ENCODE measurements around the gene PANK4. TPM values are rescaled to one million over a fixed set of nuclear protein-coding genes. Genes with fewer than 3 reads are reported as not detected.

Gene PANK4
- total RNA-seq, 2 experiments from 2014 or later = 42.9 to 47.0 TPM

GRCh38 chr1:2564006-2564814, 37.8 kb upstream of the PANK4 start:
- Mint-ChIP-seq H3K9me3 (no peaks in the 10 kb centered on the region), H3K4me1 (ENCODE audit: low read depth) (peaks cover 5% of the 10 kb centered on the region), H3K4me3 (no peak overlapping the region), H3K36me3 (ENCODE audit: low read depth) (peaks cover 20% of the 10 kb centered on the region), H3K27me3 (no peaks in the 10 kb centered on the region), H3K27ac (peak overlapping the region; percentile 33)
- ATAC-seq (ENCODE audit: poor library complexity) = no peak
- peaks cover 43% of the 10 kb centered on the region for H3K36me3 ChIP-seq (ENCODE audit: insufficient read depth, low read length)
- DNase-seq = no peak
- H3K4me1 ChIP-seq (ENCODE audit: insufficient read depth, low read length) = peaks cover 22% of the 10 kb centered on the region
- TF ChIP-seq CTCF (IDR thresholded peaks at IDR 0.05) = no peak
- POLR2A ChIA-PET = interaction anchor here (1.0 to 3.0 kb wide), 3 partner anchors 8 to 148 kb away, joined by 3 to 20 read pairs (median 7); partner anchors contain the start of gene TNFRSF14
- peak overlapping the region in 1 of 2 donors; percentile 21 for H3K27ac ChIP-seq (ENCODE audit: low read depth in 1 of 2, low read length in 2 of 2)
- CTCF ChIA-PET = interaction anchor here (1.4 kb wide), 1 partner anchor 9 kb away, joined by 3 read pairs; no protein-coding TSS in a partner anchor
- H3K4me3 ChIP-seq (ENCODE audit: low read length) = no peak overlapping the region
- H3K27me3 ChIP-seq (ENCODE audit: control insufficient read depth in 1 of 2, insufficient read depth in 2 of 2, low read length in 2 of 2) = no peaks in the 10 kb centered on the region
- H3K9me3 ChIP-seq (ENCODE audit: control insufficient read depth in 1 of 2, insufficient read depth in 1 of 2, low read length in 2 of 2) = no peaks in the 10 kb centered on the region
- intact Hi-C loops (cut with DNase I, micrococcal nuclease) = no loop called here

- ATAC-seq (ENCODE audit: poor library complexity) (no peak), DNase-seq (no peak)
- TF ChIP-seq CTCF (IDR thresholded peaks at IDR 0.05) = no peak
- no peaks in the 10 kb centered on the region for H3K27me3 ChIP-seq (ENCODE audit: control insufficient read depth in 1 of 2, insufficient read depth in 2 of 2, low read length in 2 of 2)
- Mint-ChIP-seq H3K27me3 (no peaks in the 10 kb centered on the region), H3K27ac (peak overlapping the region; percentile 33), H3K9me3 (no peaks in the 10 kb centered on the region), H3K4me3 (no peak overlapping the region), H3K36me3 (ENCODE audit: low read depth) (peaks cover 27% of the 10 kb centered on the region), H3K4me1 (ENCODE audit: low read depth) (peaks cover 5% of the 10 kb centered on the region)
- H3K27ac ChIP-seq (ENCODE audit: low read depth in 1 of 2, low read length in 2 of 2) = no peak overlapping the region
- H3K4me3 ChIP-seq (ENCODE audit: low read length) = no peak overlapping the region
- ChIA-PET CTCF (no interaction called here), POLR2A (interaction anchor here (3.0 kb wide), 1 partner anchor 21 kb away, joined by 20 read pairs; no protein-coding TSS in a partner anchor)
- H3K4me1 ChIP-seq (ENCODE audit: insufficient read depth, low read length) = peaks cover 32% of the 10 kb centered on the region
- no peaks in the 10 kb centered on the region for H3K9me3 ChIP-seq (ENCODE audit: control insufficient read depth in 1 of 2, insufficient read depth in 1 of 2, low read length in 2 of 2)
- intact Hi-C loops (cut with DNase I, micrococcal nuclease) = no loop called here
- H3K36me3 ChIP-seq (ENCODE audit: insufficient read depth, low read length) = peaks cover 53% of the 10 kb centered on the region
These were observed 36.8 kb upstream of the PANK4 start for GRCh38 chr1:2563205-2563604.

- H3K4me3 ChIP-seq (ENCODE audit: low read length) = no peak overlapping the region
- TF ChIP-seq CTCF (IDR thresholded peaks at IDR 0.05) = no peak
- CTCF ChIA-PET = interaction anchor here (0.6 to 2.0 kb wide), 8 partner anchors 10 to 148 kb away, joined by 3 to 20 read pairs (median 5); partner anchors contain the start of genes PANK4 and PRXL2B
- no peaks in the 10 kb centered on the region for H3K9me3 Mint-ChIP-seq
- peaks cover 27% of the 10 kb centered on the region for H3K36me3 Mint-ChIP-seq (ENCODE audit: low read depth)
- H3K27ac ChIP-seq (ENCODE audit: low read depth in 1 of 2, low read length in 2 of 2) = peak overlapping the region in 1 of 2 donors; percentile 34
- intact Hi-C loops (cut with DNase I, micrococcal nuclease) = no loop called here
- no peaks in the 10 kb centered on the region for H3K9me3 ChIP-seq (ENCODE audit: control insufficient read depth in 1 of 2, insufficient read depth in 1 of 2, low read length in 2 of 2)
- no peaks in the 10 kb centered on the region for H3K27me3 ChIP-seq (ENCODE audit: control insufficient read depth in 1 of 2, insufficient read depth in 2 of 2, low read length in 2 of 2)
- H3K4me3 Mint-ChIP-seq = no peak overlapping the region
- peak; percentile 47 for ATAC-seq (ENCODE audit: poor library complexity)
- peaks cover 11% of the 10 kb centered on the region for H3K4me1 Mint-ChIP-seq (ENCODE audit: low read depth)
- peak in 2 of 14 experiments; percentile 35 to 46 for DNase-seq
- H3K4me1 ChIP-seq (ENCODE audit: insufficient read depth, low read length) = peaks cover 42% of the 10 kb centered on the region
- peaks cover 60% of the 10 kb centered on the region for H3K36me3 ChIP-seq (ENCODE audit: insufficient read depth, low read length)
- H3K27me3 Mint-ChIP-seq = no peaks in the 10 kb centered on the region
- H3K27ac Mint-ChIP-seq = peak overlapping the region; percentile 76
- POLR2A ChIA-PET = interaction anchor here (0.9 to 2.8 kb wide), 7 partner anchors 9 to 37 kb away, joined by 3 to 23 read pairs (median 3); partner anchors contain the start of gene PRXL2B
These were observed 35.8 kb upstream of the PANK4 start for GRCh38 chr1:2561898-2562895.
